Epithelial cell of esophagus (primary cell): Measurements from ENCODE around the gene MRO.

Experiments used
- DNase-seq: peaks from one replicate; pipeline ENCODE4 v3.0.0; 2010; ENCODE audit warnings: low read depth
- H3K4me3 ChIP-seq: 2 replicates; pipeline ENCODE4 v1.5.1; 2011; ENCODE audit warnings: mild to moderate bottlenecking, low read length, control low read depth
- CTCF ChIP-seq: IDR thresholded peaks from 2 replicates; pipeline ENCODE4 v1.5.1; 2011; ENCODE audit warnings: low read depth, mild to moderate bottlenecking, low read length, control low read depth, inconsistent platforms; ENCODE audit not compliant: insufficient read depth; ENCODE audit errors: missing control alignments

The MRO gene

GRCh38 chr18:50812834-50813233 lies 7.0 kb downstream of the MRO start:
- no peak for TF ChIP-seq CTCF
- H3K4me3 ChIP-seq: no peak overlapping the region
- DNase-seq: no peak

- no peak overlapping the region for H3K4me3 ChIP-seq
- no peak for DNase-seq
- TF ChIP-seq CTCF: no peak
Observed at GRCh38 chr18:50807176-50807575, 12.6 kb downstream of the MRO start.

- no peak for DNase-seq
- no peak for TF ChIP-seq CTCF
- H3K4me3 ChIP-seq: no peak overlapping the region
Observed at GRCh38 chr18:50806208-50806616, 13.6 kb downstream of the MRO start.

- TF ChIP-seq CTCF: no peak
- no peak overlapping the region for H3K4me3 ChIP-seq
- DNase-seq: peak; percentile 81
Observed at GRCh38 chr18:50805732-50806131, 14.1 kb downstream of the MRO start.

- no peak for DNase-seq
- no peak overlapping the region for H3K4me3 ChIP-seq
Observed at GRCh38 chr18:50803592-50803991, 16.2 kb downstream of the MRO start.

GRCh38 chr18:50802141-50802540 lies 17.7 kb downstream of the MRO start:
- no peak for TF ChIP-seq CTCF

More at GRCh38 chr18:50803592-50803991, 16.2 kb downstream of the MRO start:
- no peak for TF ChIP-seq CTCF

GRCh38 chr18:50797142-50797541 lies 22.7 kb downstream of the MRO start:
- no peak for DNase-seq
- H3K4me3 ChIP-seq: no peak overlapping the region
- no peak for TF ChIP-seq CTCF

More at GRCh38 chr18:50802141-50802540, 17.7 kb downstream of the MRO start:
- H3K4me3 ChIP-seq: no peak overlapping the region
- DNase-seq: no peak
